Fibroblast of the aortic adventitia (primary cell): ENCODE measurements around the gene TES. TPM values are rescaled to one million over a fixed set of nuclear protein-coding genes. Genes with fewer than 3 reads are reported as not detected.

Experiments used
- DNase-seq: peaks from one replicate; pipeline ENCODE4 v3.0.0-alpha.2; 2010; ENCODE audit warnings: low read depth
- H3K4me3 ChIP-seq: 2 replicates; pipeline ENCODE4 v1.5.1; 2011; ENCODE audit warnings: low read depth, mild to moderate bottlenecking, control low read depth, low read length, moderate library complexity
- CTCF ChIP-seq: IDR thresholded peaks from 2 replicates; pipeline ENCODE4 v1.5.1; 2011; ENCODE audit warnings: mild to moderate bottlenecking, low read length, control low read depth, inconsistent platforms; ENCODE audit not compliant: insufficient read depth
- total RNA-seq: library from RNA; depleted of rRNA; stranded (reverse); fragments of >200 nt; gene quantifications from 2 replicates; pipeline ENCODE4 v1.2.3, GENCODE V29; 2012; ENCODE audit warnings: low replicate concordance

The TES gene, protein sequence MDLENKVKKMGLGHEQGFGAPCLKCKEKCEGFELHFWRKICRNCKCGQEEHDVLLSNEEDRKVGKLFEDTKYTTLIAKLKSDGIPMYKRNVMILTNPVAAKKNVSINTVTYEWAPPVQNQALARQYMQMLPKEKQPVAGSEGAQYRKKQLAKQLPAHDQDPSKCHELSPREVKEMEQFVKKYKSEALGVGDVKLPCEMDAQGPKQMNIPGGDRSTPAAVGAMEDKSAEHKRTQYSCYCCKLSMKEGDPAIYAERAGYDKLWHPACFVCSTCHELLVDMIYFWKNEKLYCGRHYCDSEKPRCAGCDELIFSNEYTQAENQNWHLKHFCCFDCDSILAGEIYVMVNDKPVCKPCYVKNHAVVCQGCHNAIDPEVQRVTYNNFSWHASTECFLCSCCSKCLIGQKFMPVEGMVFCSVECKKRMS
- total RNA-seq, result 39.2 and 61.3 TPM in 2 replicates

DNA sequence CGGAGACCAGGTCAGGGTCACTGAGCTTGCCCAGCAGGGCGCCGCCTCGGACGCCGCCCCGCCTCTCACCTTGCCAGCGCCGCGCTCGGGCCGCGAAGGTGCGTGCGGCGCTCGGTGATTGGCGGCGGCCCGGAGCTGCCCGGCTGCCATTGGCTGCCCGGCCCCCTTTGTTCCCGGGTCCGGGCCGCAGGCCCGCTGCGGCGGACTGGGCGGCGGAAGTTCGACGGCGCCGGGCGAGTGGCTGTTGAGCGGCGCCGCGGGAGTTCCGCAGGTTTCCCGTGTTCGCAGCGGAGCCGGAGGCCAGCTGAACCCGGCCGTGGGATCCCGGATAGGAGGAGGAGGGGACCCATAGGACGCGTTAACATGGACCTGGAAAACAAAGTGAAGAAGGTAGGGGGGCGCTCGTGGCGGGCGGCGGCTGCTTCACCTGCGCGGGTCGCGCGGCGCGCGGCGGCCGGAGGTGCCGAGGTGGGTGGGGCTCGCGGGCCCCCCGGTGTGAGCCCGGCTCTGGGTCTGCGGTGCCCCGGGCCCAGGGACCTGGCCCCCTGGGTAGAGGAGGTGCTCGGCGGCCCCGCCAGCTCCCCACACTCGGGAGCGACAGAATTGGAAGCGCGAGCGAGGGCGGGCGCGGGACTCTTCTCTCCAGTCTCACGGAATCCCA lies at the start of gene TES:
Gene TES (plus strand): TSS at position 195 of the 661 bp plus-strand sequence. CDS start 169 bp downstream, at position 364.
- peak within 1 kb of the TSS; percentile 73 for H3K4me3 ChIP-seq
- no peak for TF ChIP-seq CTCF
- DNase-seq, result peak; percentile 35

DNA sequence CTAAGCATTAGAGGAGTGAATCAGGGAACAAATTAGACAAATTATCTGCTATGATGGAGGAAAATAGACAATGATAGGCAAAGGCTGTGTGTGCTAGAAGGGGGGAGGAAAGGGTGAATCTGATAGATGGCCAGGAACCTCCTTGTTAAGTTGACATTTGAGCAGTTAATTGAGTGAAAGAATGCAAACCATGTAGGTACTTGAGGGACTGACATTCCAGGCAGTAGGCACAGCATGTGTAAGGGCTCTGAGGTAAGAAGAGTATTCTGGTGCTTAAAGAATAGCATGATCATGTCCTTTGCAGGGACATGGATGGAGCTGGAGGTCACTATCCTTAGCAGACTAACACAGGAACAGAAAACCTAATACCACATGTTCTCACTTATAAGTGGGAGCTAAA lies 48.6 kb upstream of the TES start:
- TF ChIP-seq CTCF, result no peak
- no peak overlapping the region for H3K4me3 ChIP-seq
- no peak for DNase-seq

DNA sequence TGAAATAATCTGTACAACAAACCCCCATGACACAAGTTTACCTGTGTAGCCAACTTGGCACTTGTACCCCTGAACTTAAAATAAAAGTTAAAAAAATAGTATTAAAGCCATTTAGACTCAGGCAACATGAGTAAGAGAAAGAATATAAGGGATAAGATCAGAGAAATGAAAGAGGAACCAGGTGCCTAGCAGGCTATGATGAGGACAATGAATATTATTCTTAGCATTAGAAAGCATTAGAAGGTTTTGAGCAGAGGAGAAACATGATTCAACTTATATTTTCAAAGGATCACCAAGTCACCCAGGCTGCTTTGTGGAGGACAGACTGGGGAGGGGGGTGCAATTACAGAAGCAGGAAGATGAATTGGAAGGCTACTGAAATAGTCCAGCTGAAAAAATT lies 48.1 kb upstream of the TES start:
- no peak for TF ChIP-seq CTCF
- no peak overlapping the region for H3K4me3 ChIP-seq
- DNase-seq, result no peak

DNA sequence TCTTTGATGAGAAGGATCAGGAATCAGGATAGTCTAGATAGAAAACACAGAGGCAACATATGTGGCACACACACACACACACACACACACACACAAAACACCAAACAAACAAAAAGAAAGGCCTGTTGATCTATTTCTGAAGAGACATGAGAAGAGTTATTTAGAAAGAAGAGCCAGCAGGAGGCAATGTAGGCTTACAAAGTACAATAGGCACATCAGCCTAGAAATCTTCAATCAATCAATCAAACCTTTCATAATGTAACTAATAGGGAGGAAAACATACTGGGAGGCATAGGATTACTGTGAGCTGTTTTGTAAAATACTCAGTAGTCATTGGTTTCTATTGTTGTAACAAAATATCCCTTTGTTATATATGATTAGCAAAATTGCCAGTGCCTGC lies 47.3 kb upstream of the TES start:
- TF ChIP-seq CTCF, result no peak
- no peak for DNase-seq

DNA sequence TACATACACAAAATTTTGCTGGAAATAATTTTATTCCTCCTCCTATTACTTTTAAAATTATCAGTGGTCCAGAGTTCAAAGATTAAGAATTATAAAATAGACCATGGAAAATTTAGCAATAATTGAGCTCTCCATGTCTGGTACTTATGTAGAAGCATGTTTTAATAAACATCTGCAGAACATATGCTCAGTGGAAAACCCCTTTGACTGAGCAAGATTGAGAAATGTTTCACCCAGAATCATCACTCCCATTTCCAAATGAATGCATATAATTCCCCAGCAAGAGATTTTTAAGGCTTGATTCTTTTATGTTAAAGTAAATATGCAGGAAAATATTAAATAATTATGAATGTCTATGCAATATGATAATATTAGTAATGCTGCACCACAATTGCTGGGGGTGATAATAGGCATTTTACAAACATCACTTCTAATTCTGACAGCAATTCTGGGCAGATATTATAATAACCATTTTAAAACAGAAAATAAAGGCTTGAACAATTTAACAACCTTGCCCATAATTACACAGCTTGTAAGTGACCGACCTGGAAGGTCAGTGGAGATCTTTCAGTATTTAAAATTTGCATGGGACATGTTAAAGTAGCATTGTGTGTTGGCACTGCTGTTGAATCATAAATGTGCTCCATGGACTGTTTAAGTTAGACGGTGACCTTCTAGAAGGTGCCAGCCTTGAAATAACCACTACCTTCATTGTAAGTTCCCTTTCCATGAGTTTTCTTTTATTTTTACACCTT lies 45.6 kb upstream of the TES start:
- no peak for TF ChIP-seq CTCF
- DNase-seq, result no peak
- H3K4me3 ChIP-seq, result no peak overlapping the region

More for the DNA sequence above, 47.3 kb upstream of the TES start:
- no peak overlapping the region for H3K4me3 ChIP-seq

- TF ChIP-seq CTCF, result no peak
These were observed 44.6 kb upstream of the TES start for GRCh38 chr7:116165717-116166116.

More at GRCh38 chr7:116165717-116166116, 44.6 kb upstream of the TES start:
- DNase-seq, result no peak
- no peak overlapping the region for H3K4me3 ChIP-seq
